Activated naive CD4-positive, alpha-beta T cell treated with anti-CD3 and anti-CD28 coated beads, Interleukin-2, amount 50 U/mL, for 72 hours (primary cell): ENCODE data around the gene CALD1. TPM values are rescaled to one million over a fixed set of nuclear protein-coding genes. Genes with fewer than 3 reads are reported as not detected.

ENCODE experiments used
- ATAC-seq, 2 donors: fragments of 150-1000 bp; cut with Tn5 transposase; 2 replicates each; pipeline ENCODE4 v1.10.0; 2021; ENCODE audit warnings: mild to moderate bottlenecking in 2 of 2, moderate library complexity in 2 of 2
- DNase-seq, 2 donors: peaks; one replicate each; pipeline ENCODE4 v3.0.0; 2021 to 2022; ENCODE audit warnings: low spot score in 2 of 2
- H3K27ac Mint-ChIP-seq, 2 donors: one replicate each; pipeline ENCODE4 v1.8.0; 2022; ENCODE audit warnings: mild to moderate bottlenecking in 2 of 2, mixed read lengths in 2 of 2
- H3K36me3 Mint-ChIP-seq, 2 donors: one replicate each; pipeline ENCODE4 v1.8.0; 2022; ENCODE audit warnings: mixed read lengths in 2 of 2
- H3K9me3 Mint-ChIP-seq, 2 donors: one replicate each; pipeline ENCODE4 v1.8.0; 2022; ENCODE audit warnings: mixed read lengths in 2 of 2
- total RNA-seq, 2 donors: library from RNA; stranded (reverse); gene quantifications; one replicate each; pipeline ENCODE4 v1.2.3, GENCODE V29; 2022

Gene CALD1
- total RNA-seq, 2 donors from 2014 or later = 5.9 to 15.4 TPM

DNA sequence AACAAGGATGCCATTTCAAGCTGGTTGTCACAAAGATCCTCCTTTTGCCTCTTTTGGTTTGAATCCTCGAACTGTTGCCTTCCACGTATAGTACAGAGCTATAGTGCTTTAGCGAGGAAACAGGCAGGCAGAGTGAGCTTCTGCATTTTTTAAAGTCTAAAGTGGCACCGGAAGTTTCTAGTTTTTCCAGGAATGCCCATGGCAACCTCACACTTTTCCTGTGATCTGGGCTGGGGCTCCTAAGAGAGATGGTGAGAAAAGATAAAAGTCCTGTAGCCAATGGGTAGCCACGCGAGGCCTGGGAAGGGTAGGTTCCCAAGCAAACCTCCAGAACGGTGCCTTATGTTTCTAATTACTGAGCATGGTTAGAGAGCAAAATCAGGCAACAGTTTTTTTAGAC is 76.7 kb downstream of the CALD1 start:
- Mint-ChIP-seq H3K9me3 (peaks cover 10 to 21% of the 10 kb centered on the region in 2 donors), H3K27ac (peak overlapping the region; percentile 32 to 33), H3K36me3 (peaks cover 14 to 30% of the 10 kb centered on the region in 2 donors)
- no peak for DNase-seq
- no peak for ATAC-seq

DNA sequence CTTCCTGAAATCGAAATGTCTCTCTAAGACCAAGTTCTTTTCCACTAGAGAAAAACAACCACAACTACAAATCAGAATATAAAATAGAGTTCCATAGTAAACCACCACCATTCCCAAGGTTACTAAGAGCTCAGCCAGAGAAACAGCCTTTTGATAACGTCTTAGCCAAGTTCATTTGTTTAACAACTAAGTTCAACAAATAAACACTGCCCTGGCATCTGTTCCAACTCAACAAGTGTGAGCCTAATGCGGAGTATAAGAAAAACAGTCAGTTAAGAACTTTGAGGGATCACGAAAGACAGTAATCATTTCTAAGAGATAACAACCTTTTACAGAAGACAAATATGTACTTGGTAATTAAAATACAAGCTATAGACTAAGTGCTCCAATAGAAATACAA is 77.3 kb downstream of the CALD1 start:
- peaks cover 10 to 16% of the 10 kb centered on the region in 2 donors for H3K9me3 Mint-ChIP-seq
- DNase-seq = no peak
- peak overlapping the region in 1 of 2 donors; percentile 32 for H3K27ac Mint-ChIP-seq
- ATAC-seq = no peak
- H3K36me3 Mint-ChIP-seq = peaks cover 14 to 27% of the 10 kb centered on the region in 2 donors

DNA sequence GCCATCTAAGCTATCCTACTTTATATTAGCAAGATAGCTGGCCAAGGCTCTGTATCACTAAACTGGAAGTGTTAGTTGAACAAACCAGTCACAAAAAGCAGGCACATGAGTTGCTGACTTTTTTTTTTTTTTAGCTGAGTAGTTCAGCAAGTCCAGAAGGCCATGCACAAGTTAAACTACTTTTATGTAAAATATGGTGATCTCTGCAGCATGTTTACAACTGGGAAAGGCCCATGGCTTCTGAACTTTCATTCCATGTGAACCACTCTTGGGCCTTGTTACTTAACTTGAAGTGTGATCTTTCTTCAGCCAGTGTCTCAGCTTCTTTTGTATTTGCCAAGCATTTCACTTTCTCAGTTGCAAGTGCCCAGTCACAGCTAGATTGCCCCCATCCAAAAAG is 78.5 kb downstream of the CALD1 start:
- no peak overlapping the region for H3K27ac Mint-ChIP-seq
- H3K36me3 Mint-ChIP-seq = peaks cover 14 to 20% of the 10 kb centered on the region in 2 donors
- peaks cover 10 to 11% of the 10 kb centered on the region in 2 donors for H3K9me3 Mint-ChIP-seq
- DNase-seq (no peak), ATAC-seq (no peak)

DNA sequence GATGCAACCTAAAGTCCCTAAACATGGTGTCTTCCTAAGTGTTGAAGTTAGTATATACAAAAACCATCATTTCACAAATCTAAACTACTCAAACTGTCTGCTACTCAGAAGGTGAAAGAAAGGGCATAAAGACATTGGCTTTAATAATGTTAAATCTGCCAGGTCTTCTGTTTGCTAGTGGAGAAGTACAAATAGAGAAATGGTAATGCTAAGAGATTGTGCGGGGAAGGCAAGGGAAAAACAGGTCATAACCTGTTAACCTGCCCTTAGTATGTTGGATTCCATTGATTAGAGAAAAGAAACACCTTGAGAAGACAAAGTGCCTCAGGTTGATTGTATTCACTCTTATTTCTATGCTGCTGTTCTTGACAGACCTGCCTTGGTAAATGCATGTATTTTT is 80.3 kb downstream of the CALD1 start:
- H3K9me3 Mint-ChIP-seq = peaks cover 8 to 9% of the 10 kb centered on the region in 2 donors
- no peak overlapping the region for H3K27ac Mint-ChIP-seq
- ATAC-seq (no peak), DNase-seq (no peak)
- H3K36me3 Mint-ChIP-seq = peaks cover 11 to 15% of the 10 kb centered on the region in 2 donors

DNA sequence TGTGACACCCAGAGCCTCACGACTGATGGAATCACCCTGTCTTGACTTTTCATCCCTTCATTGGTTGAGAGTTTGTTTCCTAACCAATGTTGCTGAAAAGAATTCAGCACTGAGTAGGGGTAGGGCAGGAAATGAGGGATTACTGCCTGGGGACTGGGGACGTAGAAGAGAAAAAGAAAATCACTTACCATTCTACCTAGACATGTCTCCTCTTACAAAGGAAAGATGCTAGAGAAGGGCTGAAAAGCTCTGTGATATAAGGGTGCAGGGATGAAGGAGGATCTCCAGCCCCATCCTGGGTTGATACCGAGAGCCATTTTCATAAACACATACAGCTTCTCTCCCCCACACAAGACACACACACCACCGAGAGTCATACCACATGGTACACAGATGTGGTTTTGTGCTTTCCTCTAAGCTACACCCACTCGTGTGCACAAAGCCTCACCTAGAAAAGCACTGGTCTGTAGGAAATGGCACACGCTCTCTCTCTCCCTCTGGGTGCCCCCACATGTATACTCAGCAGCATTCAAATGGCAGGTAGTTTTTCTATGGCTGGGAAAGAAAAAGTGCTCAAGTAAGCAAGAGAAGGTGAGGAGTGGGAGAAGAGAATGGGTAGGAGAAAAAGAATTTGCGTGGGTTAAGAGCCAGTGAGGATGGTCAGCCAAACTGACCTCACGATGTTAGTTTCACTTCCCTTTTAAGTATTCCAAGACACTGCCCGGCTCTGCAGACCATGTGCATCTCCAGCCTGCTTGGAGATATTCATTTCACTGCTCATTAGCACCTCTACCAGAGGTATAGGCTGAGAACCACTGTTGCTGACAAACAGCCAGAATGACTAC is 85.8 kb downstream of the CALD1 start:
- H3K36me3 Mint-ChIP-seq = no peaks in the 10 kb centered on the region
- peaks cover 0 to 7% of the 10 kb centered on the region in 2 donors for H3K9me3 Mint-ChIP-seq
- peak overlapping the region; percentile 1 to 56 for H3K27ac Mint-ChIP-seq
- peak; percentile 86 to 93 for ATAC-seq
- DNase-seq = peak in 1 of 2 donors; percentile 12

DNA sequence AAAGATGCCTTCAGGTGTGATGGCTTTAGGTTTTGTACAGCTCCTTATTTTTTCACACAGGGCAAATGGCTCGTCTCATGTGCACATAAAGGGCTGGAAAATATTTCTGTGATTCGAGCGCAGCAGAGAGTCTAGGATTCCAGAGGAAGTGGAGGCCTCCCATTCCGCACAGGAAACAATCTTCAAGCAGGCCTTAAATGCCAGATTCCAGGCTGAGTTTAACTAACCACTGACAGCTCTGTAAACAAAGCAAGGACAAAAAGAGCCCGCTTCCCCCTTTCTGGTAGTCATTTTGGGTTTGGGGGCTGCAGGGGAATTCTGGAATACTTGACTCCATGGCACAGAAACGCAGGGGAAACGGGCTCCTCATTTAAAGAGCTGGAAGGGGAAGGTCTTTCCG is 87.2 kb downstream of the CALD1 start:
- H3K9me3 Mint-ChIP-seq = peaks cover 0 to 7% of the 10 kb centered on the region in 2 donors
- H3K27ac Mint-ChIP-seq = no peak overlapping the region
- ATAC-seq (no peak), DNase-seq (no peak)
- H3K36me3 Mint-ChIP-seq = no peaks in the 10 kb centered on the region

DNA sequence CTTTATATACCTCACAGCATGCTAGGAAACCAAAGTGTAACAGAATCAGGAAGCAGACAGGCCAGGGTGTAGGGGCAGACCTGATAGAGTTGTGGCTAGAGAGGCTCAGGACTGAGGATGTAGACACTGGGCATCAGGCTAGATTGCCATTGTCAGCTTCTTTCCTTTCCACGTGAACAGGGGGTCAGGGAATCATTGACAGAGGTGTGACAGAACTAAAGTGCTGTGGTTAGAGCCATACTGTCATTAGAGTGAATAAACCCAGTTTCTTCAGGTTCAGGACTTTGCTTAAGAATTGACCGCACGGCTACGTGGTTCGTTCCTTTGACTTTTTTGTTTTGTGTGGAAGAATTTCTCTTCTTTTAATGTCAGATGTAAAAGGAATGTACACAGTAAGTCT is 90.7 kb downstream of the CALD1 start:
- H3K27ac Mint-ChIP-seq = no peak overlapping the region
- DNase-seq (no peak), ATAC-seq (no peak)
- H3K9me3 Mint-ChIP-seq = peaks cover 0 to 12% of the 10 kb centered on the region in 2 donors
- peaks cover 0 to 5% of the 10 kb centered on the region in 2 donors for H3K36me3 Mint-ChIP-seq

DNA sequence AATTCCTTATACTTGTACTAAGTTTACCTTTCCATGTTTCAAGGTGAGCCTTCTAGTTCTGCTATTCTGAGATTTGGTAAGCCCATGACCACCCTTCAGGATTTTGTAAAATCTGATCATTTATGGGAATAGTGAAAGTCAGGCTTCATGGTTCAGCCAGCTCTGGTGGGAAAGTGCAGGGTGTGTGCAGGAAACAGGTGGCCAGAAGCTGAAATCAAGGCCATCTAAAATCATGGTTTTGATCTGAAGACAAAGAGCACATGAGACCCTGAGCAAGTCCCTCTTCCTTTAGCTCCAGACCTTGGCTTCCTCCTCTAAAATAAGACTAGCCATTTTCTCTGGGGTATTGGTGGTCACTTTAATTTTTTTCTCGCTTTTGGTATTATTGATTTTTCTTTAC is 91.3 kb downstream of the CALD1 start:
- peaks cover 0 to 5% of the 10 kb centered on the region in 2 donors for H3K36me3 Mint-ChIP-seq
- H3K27ac Mint-ChIP-seq = no peak overlapping the region
- ATAC-seq (no peak), DNase-seq (no peak)
- peaks cover 0 to 12% of the 10 kb centered on the region in 2 donors for H3K9me3 Mint-ChIP-seq

DNA sequence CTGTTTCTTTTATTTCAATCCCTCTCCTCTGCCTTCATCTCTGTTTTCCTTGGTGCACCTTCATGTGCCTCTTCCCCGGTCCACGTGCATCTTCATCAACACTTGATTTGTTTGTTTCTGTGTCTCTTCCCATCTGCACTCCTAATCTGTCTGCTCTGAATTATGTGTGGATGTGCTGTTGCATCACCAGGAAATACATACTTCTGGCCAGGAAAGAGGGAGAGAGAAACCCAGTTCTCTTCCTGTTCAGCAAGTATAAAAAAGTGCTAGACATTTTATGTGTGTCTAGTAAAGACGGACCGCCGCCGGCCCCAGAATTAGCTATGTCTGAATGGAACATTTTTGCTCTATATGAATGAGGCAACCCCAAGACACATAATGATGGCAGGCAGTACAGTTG is 93.8 kb downstream of the CALD1 start:
- peaks cover 0 to 5% of the 10 kb centered on the region in 2 donors for H3K36me3 Mint-ChIP-seq
- peaks cover 0 to 12% of the 10 kb centered on the region in 2 donors for H3K9me3 Mint-ChIP-seq

DNA sequence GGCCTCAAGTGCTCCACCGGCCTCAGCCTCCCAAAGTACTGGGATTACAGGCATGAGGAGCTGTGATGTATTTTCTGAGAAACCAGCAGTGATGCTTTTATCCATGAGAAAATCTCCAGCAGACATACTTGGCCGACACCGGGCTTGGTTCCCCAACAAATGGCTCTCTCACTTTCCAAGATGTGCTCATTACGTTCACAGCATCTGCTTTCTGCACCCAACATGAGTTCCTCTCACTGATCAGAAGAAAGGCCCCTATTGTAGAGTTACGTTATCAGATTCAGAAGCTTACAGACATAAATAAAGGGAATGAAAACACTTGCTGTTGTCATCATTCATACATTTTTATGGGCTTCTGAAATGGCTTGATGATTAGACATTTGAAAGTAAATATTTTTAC is 95.0 kb downstream of the CALD1 start:
- DNase-seq (no peak), ATAC-seq (no peak)
- peaks cover 0 to 7% of the 10 kb centered on the region in 2 donors for H3K9me3 Mint-ChIP-seq
- H3K36me3 Mint-ChIP-seq = peaks cover 0 to 5% of the 10 kb centered on the region in 2 donors
- no peak overlapping the region for H3K27ac Mint-ChIP-seq

More for the DNA sequence above, 93.8 kb downstream of the CALD1 start:
- ATAC-seq (no peak), DNase-seq (no peak)
- no peak overlapping the region for H3K27ac Mint-ChIP-seq

DNA sequence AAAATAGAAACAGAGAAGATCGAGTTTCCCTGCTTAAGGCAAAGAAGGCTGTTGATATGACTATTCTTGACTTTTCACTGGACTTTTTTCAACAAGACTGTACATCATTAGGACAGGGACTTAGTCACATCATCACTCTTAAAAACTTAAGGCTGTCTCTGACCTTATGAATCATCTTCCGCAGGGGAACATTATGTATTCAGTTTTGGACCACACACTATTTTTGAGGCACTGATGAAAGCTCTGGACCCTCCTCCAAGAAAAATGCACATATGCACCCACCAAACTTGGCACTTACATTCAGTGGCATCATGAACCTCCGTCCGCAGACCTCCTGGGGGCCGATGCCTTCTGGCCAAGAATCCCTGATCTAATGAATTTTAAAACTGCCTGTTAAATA is 96.4 kb downstream of the CALD1 start:
- peaks cover 0 to 5% of the 10 kb centered on the region in 2 donors for H3K36me3 Mint-ChIP-seq
- H3K9me3 Mint-ChIP-seq = peaks cover 0 to 4% of the 10 kb centered on the region in 2 donors
- no peak overlapping the region for H3K27ac Mint-ChIP-seq

DNA sequence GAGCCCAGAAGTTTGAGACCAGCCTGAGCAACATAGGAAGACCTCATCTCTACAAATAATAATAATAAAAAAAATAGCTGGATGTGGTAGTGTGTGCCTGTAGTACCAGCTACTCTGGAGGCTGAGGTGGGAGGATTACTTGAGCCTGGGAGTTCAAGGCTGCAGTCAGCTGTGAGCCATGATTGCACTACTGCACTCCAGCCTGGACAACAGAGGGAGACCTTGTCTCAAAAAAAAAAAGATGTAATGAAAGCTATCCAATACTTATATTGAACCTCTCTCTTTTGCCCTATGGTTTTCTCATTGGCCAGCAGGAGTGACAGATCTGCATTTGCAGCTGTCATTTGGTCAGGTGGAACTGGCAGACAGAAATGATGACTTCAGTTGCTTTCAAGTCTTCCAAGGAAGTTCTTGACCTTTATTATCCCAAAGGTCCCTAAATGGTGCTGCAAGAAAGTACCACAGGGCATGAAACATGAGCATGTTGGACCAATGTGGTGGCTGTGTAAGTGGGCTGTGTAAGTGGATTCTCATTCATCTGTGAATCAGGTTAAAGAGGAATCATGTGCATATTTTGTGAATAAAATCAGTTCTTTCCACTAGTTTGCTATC is 99.4 kb downstream of the CALD1 start:
- no peaks in the 10 kb centered on the region for H3K36me3 Mint-ChIP-seq
- no peak for DNase-seq
- no peak for ATAC-seq
- no peak overlapping the region for H3K27ac Mint-ChIP-seq
- H3K9me3 Mint-ChIP-seq = no peaks in the 10 kb centered on the region

More for the DNA sequence above, 96.4 kb downstream of the CALD1 start:
- ATAC-seq (no peak), DNase-seq (no peak)

DNA sequence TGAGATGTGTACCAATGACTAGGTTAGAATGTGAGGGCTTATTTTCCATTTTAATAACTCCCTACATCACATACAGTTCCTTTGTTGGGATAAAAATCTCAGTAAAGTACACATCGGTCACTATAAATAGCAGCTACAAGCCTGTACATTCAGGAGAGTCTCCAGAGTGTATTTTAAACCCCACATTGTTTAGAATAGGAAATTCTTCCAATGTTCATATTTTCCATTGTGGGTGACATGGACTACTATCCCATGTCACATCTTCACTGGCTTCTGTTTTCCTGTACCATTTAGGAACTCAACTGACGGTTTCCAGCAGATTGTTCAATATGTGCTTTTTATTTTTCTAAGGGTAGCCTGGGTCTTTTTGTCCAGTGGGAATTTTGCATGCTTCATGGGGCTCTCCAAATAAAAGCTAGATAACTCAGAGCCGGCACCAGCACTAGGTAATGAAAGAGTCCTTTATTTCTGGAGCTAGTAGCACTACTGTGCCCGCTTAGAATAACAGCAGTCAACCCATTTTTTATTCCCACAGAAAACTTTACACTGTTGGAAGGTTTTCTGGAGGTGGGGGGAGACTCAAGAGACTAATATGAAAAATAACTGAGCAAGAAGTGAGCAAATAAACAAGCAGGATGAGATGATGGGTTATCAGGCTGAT is 100.5 kb downstream of the CALD1 start:
- H3K27ac Mint-ChIP-seq = no peak overlapping the region

DNA sequence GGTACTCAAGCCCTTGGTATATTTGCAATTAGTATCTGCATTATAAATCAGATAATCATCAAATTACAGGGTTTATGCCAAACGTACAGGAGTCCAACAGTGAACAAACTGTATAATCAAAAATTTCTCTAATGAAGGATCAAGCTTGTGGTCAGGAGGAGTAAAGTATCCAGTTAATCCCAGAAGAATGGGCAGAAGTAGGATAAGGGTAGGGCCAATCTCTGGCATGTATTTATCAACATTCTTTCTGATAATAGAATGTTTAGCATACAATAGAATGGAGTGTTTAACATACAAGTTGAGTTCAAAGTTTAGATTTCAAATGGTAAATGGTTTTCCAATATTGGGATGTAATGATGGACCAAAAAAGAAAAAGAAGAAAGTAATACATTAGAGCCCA is 103.0 kb downstream of the CALD1 start:
- no peak for ATAC-seq
- no peak for DNase-seq
- Mint-ChIP-seq H3K9me3 (no peaks in the 10 kb centered on the region), H3K27ac (no peak overlapping the region), H3K36me3 (no peaks in the 10 kb centered on the region)

More for the DNA sequence above, 100.5 kb downstream of the CALD1 start:
- no peaks in the 10 kb centered on the region for H3K9me3 Mint-ChIP-seq
- no peaks in the 10 kb centered on the region for H3K36me3 Mint-ChIP-seq
- DNase-seq = no peak
- ATAC-seq = no peak

DNA sequence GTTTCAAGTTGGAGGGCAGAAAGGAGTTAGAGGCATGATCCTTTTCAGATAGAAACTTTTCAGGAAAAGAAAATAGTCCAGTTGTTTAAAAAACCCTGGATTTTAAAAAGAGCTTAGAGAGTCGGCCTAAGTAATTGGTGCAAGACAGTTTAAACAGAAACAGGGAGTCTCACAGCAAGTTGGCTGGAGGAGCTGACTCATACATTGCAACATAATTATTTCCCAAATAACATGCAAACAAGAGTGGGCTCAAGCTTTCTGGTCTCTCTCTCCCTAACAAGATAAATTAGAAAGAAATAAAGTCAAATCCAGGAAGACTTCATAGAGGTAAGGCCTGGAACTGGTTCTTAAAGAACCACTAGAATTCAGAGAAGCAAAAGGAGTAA is 106.5 kb downstream of the CALD1 start:
- DNase-seq = no peak
- no peaks in the 10 kb centered on the region for H3K9me3 Mint-ChIP-seq
- H3K36me3 Mint-ChIP-seq = no peaks in the 10 kb centered on the region
- peak overlapping the region; percentile 10 to 32 for H3K27ac Mint-ChIP-seq
- no peak for ATAC-seq

DNA sequence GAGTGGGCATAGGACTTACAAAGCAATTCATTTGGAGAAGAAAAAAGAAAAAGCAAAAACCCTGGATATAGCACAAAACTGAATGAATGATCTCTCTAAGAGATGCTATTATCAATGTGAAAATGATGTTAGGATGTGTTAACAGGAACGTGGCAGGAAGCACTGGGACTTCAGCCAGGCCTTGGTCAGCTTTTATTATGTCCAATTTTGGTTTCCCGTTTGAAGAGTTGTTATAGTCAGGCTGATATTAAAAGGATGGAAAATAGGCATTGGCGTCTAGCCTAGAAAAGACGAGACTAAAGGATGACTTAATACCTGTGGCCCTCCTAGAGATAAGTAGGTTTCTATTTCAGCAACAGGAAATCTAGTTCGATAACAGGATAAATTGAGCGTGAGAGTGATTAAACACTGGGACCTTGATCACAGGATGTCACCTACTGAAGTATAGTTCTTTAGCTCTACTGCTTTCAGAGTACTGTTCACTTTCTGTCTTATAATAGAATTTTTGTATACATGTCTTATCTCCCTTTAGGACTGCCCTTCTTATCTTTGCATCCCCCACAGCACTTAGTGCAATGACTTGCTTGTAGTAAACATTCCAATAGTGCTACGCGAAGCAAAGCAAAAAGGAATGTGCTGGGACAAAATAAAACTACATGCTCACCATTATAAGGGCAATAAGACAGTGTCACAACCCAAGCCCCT is 107.1 kb downstream of the CALD1 start:
- H3K36me3 Mint-ChIP-seq = no peaks in the 10 kb centered on the region
- no peaks in the 10 kb centered on the region for H3K9me3 Mint-ChIP-seq
- ATAC-seq (peak; percentile 51 to 73), DNase-seq (no peak)
- peak overlapping the region in 1 of 2 donors; percentile 32 for H3K27ac Mint-ChIP-seq

DNA sequence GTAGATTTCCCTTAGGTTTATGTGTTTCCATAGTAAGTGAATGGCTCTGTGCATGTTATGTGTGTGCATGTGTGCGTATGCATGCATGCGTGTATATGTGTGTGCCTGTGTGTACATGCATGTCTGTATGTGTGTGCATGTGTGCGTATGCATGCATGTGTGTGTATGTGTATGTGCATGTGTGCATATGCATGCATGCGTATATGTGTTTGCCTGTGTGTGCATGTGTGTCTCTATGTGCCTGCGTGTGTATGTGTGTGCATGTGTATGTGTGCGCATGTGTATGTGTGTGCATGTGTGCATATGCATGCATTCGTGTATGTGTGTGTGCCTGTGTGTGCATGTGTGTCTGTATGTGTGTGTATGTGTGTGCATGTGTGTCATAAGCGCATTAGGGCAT is 108.1 kb downstream of the CALD1 start:
- ATAC-seq = no peak
- no peaks in the 10 kb centered on the region for H3K36me3 Mint-ChIP-seq
- no peaks in the 10 kb centered on the region for H3K9me3 Mint-ChIP-seq
- H3K27ac Mint-ChIP-seq = no peak overlapping the region
- no peak for DNase-seq
